ENCODE measurements around the gene CD9. TPM values are rescaled to one million over a fixed set of nuclear protein-coding genes. Genes with fewer than 3 reads are reported as not detected.

CD9 gene
- total and polyA plus RNA-seq, 8 donors = 25.1 to 108 (median 33.8) TPM

- no peak for ATAC-seq
- Histone ChIP-seq H3K36me3 (no peaks in the 10 kb centered on the region), H3K4me3 (no peak overlapping the region), H3K9me3 (no peaks in the 10 kb centered on the region), H3K27me3 (no peaks in the 10 kb centered on the region), H3K4me1 (no peaks in the 10 kb centered on the region), H3K27ac (no peak overlapping the region)
- intact Hi-C loops (cut with DNase I) = no loop called here
- no peak for TF ChIP-seq CTCF (IDR thresholded peaks at IDR 0.05)
- peak in 1 of 6 donors; percentile 20 for DNase-seq
- no peak for FAIRE-seq
- WGBS, 2 donors = 86 to 90% methylated on average over 16 of the region's 16 CpGs
Measured at GRCh38 chr12:6269986-6270385, 69.8 kb downstream of the CD9 start.

GRCh38 chr12:6271281-6271680, 71.1 kb downstream of the CD9 start:
- TF ChIP-seq CTCF (IDR thresholded peaks at IDR 0.05) = no peak
- ATAC-seq = no peak
- Histone ChIP-seq H3K4me3 (no peak overlapping the region), H3K36me3 (no peaks in the 10 kb centered on the region), H3K27me3 (no peaks in the 10 kb centered on the region), H3K4me1 (no peaks in the 10 kb centered on the region), H3K9me3 (no peaks in the 10 kb centered on the region), H3K27ac (no peak overlapping the region)
- no peak for FAIRE-seq
- 79 to 86% methylated on average over 8 of the region's 8 CpGs for WGBS, 2 donors
- intact Hi-C loops (cut with DNase I) = no loop called here
- DNase-seq = peak in 1 of 6 donors; percentile 25

- H3K4me3 ChIP-seq = no peak overlapping the region
- H3K36me3 ChIP-seq = no peaks in the 10 kb centered on the region
- intact Hi-C loops (cut with DNase I) = no loop called here
- FAIRE-seq (no peak), DNase-seq (peak in 1 of 6 donors; percentile 39), ATAC-seq (peak in 3 of 4 donors; percentile 48 to 64 (median 62))
- H3K27ac ChIP-seq = peak overlapping the region in 1 of 4 donors; percentile 38
- H3K4me1 ChIP-seq = peaks cover 0 to 6% (median 5%) of the 10 kb centered on the region in 3 donors
- no peak for TF ChIP-seq CTCF (IDR thresholded peaks at IDR 0.05)
- WGBS, 2 donors = 55 to 56% methylated on average over 12 of the region's 12 CpGs
- no peaks in the 10 kb centered on the region for H3K27me3 ChIP-seq
- H3K9me3 ChIP-seq = no peaks in the 10 kb centered on the region
Measured at GRCh38 chr12:6272300-6273204, 72.4 kb downstream of the CD9 start.

GRCh38 chr12:6273205-6273540, 73.0 kb downstream of the CD9 start:
- Histone ChIP-seq H3K4me1 (peaks cover 5 to 12% (median 11%) of the 10 kb centered on the region in 3 donors), H3K27ac (no peak overlapping the region), H3K9me3 (no peaks in the 10 kb centered on the region), H3K36me3 (no peaks in the 10 kb centered on the region), H3K4me3 (no peak overlapping the region), H3K27me3 (no peaks in the 10 kb centered on the region)
- DNase-seq = no peak
- 64 to 76% methylated on average over 4 of the region's 4 CpGs for WGBS, 2 donors
- FAIRE-seq = no peak
- no peak for ATAC-seq
- no peak for TF ChIP-seq CTCF (IDR thresholded peaks at IDR 0.05)
- intact Hi-C loops (cut with DNase I) = no loop called here

All from pancreas (tissue), 10 donors.